NCI-H2196 (cell line): ENCODE data around the gene PRIMA1.

ENCODE experiments used
- DNase-seq: peaks from one replicate; lab custom pipeline; 2025; ENCODE audit not compliant: unreplicated experiment; lab: John Stamatoyannopoulos, UW

The PRIMA1 gene

GRCh38 chr14:93797071-93797470 is 8.8 kb upstream of the PRIMA1 start:
- DNase-seq = no peak

GRCh38 chr14:93794756-93795155 is 6.5 kb upstream of the PRIMA1 start:
- DNase-seq = no peak

GRCh38 chr14:93793555-93794324 is 5.5 kb upstream of the PRIMA1 start:
- no peak for DNase-seq

- no peak for DNase-seq
These were observed 4.1 kb upstream of the PRIMA1 start for GRCh38 chr14:93792391-93792790.

- DNase-seq = no peak
These were observed 2.7 kb upstream of the PRIMA1 start for GRCh38 chr14:93790966-93791365.

- DNase-seq = no peak
These were observed 1.2 kb upstream of the PRIMA1 start for GRCh38 chr14:93789228-93790130.

GRCh38 chr14:93788543-93789227 is 400 bp upstream of the PRIMA1 start:
- peak; percentile 28 for DNase-seq

GRCh38 chr14:93787465-93788292 is 606 bp downstream of the PRIMA1 start:
- no peak for DNase-seq

- no peak for DNase-seq
These were observed 2.9 kb downstream of the PRIMA1 start for GRCh38 chr14:93785423-93785822.

- no peak for DNase-seq
These were observed 3.4 kb downstream of the PRIMA1 start for GRCh38 chr14:93784878-93785277.

GRCh38 chr14:93780813-93781400 is 7.4 kb downstream of the PRIMA1 start:
- DNase-seq = no peak

GRCh38 chr14:93778856-93779629 is 9.2 kb downstream of the PRIMA1 start:
- DNase-seq = no peak

- DNase-seq = no peak
These were observed 9.8 kb downstream of the PRIMA1 start for GRCh38 chr14:93778453-93778852.

- no peak for DNase-seq
These were observed 12.5 kb downstream of the PRIMA1 start for GRCh38 chr14:93775744-93776143.

- DNase-seq = no peak
These were observed 13.1 kb downstream of the PRIMA1 start for GRCh38 chr14:93775158-93775557.

GRCh38 chr14:93772263-93772662 is 16.0 kb downstream of the PRIMA1 start:
- DNase-seq = no peak

GRCh38 chr14:93765970-93766369 is 22.3 kb downstream of the PRIMA1 start:
- no peak for DNase-seq

GRCh38 chr14:93765155-93765554 is 23.1 kb downstream of the PRIMA1 start:
- DNase-seq = no peak

- no peak for DNase-seq
These were observed 24.1 kb downstream of the PRIMA1 start for GRCh38 chr14:93764211-93764659.
